PC-9 (cell line): ENCODE results near the gene SNX25. TPM values are rescaled to one million over a fixed set of nuclear protein-coding genes. Genes with fewer than 3 reads are reported as not detected.

Source experiments
- BruUV-seq: library from RNA; stranded (reverse); fragments of 400-500 nt; replicated peaks from 2 replicates; lab custom pipeline; 2021; lab: Mats Ljungman, UMichigan
- CTCF ChIA-PET: fragments of 300-600 bp; sonication (Branson Sonifier 250); formaldehyde crosslinking; loops from one replicate; lab custom pipeline; 2022; ENCODE audit warnings: antibody characterized with exemption; lab: Charles Lee
- POLR2A ChIA-PET: fragments of 300-600 bp; sonication (Branson Sonifier 250); formaldehyde crosslinking; loops from one replicate; lab custom pipeline; 2022; ENCODE audit warnings: antibody characterized with exemption; ENCODE audit not compliant: unreplicated experiment; lab: Charles Lee
- DNase-seq, 2 experiments: peaks; one replicate each; pipeline versions ENCODE4 v3.0.0 to v3.0.0-alpha.2; 2015 to 2022; ENCODE audit warnings: mixed read lengths in 1 of 2
- H2AFZ ChIP-seq: fragments of 200-600 bp; sonication (generic); 2 replicates; pipeline ENCODE4 v1.8.1; 2017; ENCODE audit warnings: antibody characterized with exemption
- H3F3A ChIP-seq: fragments of 200-600 bp; sonication (generic); 2 replicates; pipeline ENCODE4 v1.8.1; 2017; ENCODE audit warnings: antibody characterized with exemption, mild to moderate bottlenecking, low read depth; ENCODE audit not compliant: insufficient read depth
- H3K27ac ChIP-seq: fragments of 200-600 bp; sonication (generic); 2 replicates; pipeline ENCODE4 v1.6.1; 2016; ENCODE audit warnings: mixed run types
- H3K27me3 ChIP-seq: fragments of 200-600 bp; sonication (generic); 2 replicates; pipeline ENCODE4 v1.6.1; 2016; ENCODE audit warnings: low read depth, mixed run types; ENCODE audit not compliant: insufficient read depth
- H3K36me3 ChIP-seq: fragments of 200-600 bp; sonication (generic); 2 replicates; pipeline ENCODE4 v1.6.1; 2016; ENCODE audit warnings: low read depth, mixed run types
- H3K4me1 ChIP-seq: fragments of 200-600 bp; sonication (generic); replicated peaks from 2 replicates; pipeline ENCODE4 v1.6.1; 2016; ENCODE audit warnings: mixed run types; ENCODE audit not compliant: insufficient read depth
- H3K4me2 ChIP-seq: fragments of 200-600 bp; sonication (generic); 2 replicates; pipeline ENCODE4 v1.6.1; 2017; ENCODE audit warnings: mixed run types
- H3K4me3 ChIP-seq: fragments of 200-600 bp; sonication (generic); 2 replicates; pipeline ENCODE4 v1.6.1; 2016; ENCODE audit warnings: mixed run types
- H3K79me2 ChIP-seq: fragments of 200-600 bp; sonication (generic); 2 replicates; pipeline ENCODE4 v1.6.1; 2017; ENCODE audit warnings: low read depth, mixed run types
- H3K9me2 ChIP-seq: fragments of 200-600 bp; sonication (generic); 2 replicates; pipeline ENCODE4 v1.8.1; 2017; ENCODE audit warnings: mild to moderate bottlenecking; ENCODE audit not compliant: insufficient read depth
- H3K9me3 ChIP-seq: fragments of 200-600 bp; sonication (generic); 2 replicates; pipeline ENCODE4 v1.8.1; 2016; ENCODE audit warnings: low read depth; ENCODE audit not compliant: insufficient read depth
- H4K20me1 ChIP-seq: fragments of 200-600 bp; sonication (generic); 2 replicates; pipeline ENCODE4 v1.8.1; 2017; ENCODE audit not compliant: insufficient read depth
- CTCF ChIP-seq: fragments of 200-600 bp; sonication (generic); conservative IDR thresholded peaks from 2 replicates; pipeline ENCODE4 v1.6.1; 2017; ENCODE audit warnings: mixed run types, antibody characterized with exemption, mild to moderate bottlenecking, moderate library complexity
- EZH2 ChIP-seq: fragments of 200-600 bp; sonication (generic); IDR thresholded peaks from 2 replicates; pipeline ENCODE4 v1.8.0; 2017; ENCODE audit warnings: antibody characterized with exemption, low read depth
- intact Hi-C: fragments of 100-400 bp; cut with micrococcal nuclease; formaldehyde crosslinking; loops from one replicate; pipeline ENCODE4 v1.10.0; 2022; ENCODE audit not compliant: unreplicated experiment
- total RNA-seq: library from RNA; stranded (reverse); gene quantifications from 2 replicates; pipeline ENCODE4 v1.2.3, GENCODE V29; 2021

SNX25 gene
- total RNA-seq, 1 experiment from 2014 or later: 18.0 TPM

GRCh38 chr4:185364886-185365285 is 155.5 kb downstream of the SNX25 start:
- intact Hi-C loops: no loop called here
- TF ChIP-seq CTCF (no peak), EZH2 (no peak)
- Histone ChIP-seq H3F3A (no peaks in the 10 kb centered on the region), H3K9me3 (no peaks in the 10 kb centered on the region), H3K4me1 (0 out of 2 replicates have a peak, but pooled peaks cover under 1% of the 10 kb centered on the region), H3K4me2 (no peak overlapping the region), H4K20me1 (no peaks in the 10 kb centered on the region), H3K79me2 (no peaks in the 10 kb centered on the region), H3K4me3 (no peak overlapping the region), H3K9me2 (no peaks in the 10 kb centered on the region), H3K27me3 (no peaks in the 10 kb centered on the region), H3K36me3 (no peaks in the 10 kb centered on the region), H3K27ac (no peak overlapping the region), H2AFZ (no peak overlapping the region)
- no TSS peak for BruUV-seq
- CTCF ChIA-PET: no interaction called here
- no peak for DNase-seq
- POLR2A ChIA-PET: interaction anchor here (0.6 kb wide), 1 partner anchor 773 kb away, joined by 5 read pairs; no protein-coding TSS in a partner anchor

GRCh38 chr4:185369731-185370130 is 160.3 kb downstream of the SNX25 start:
- Histone ChIP-seq H4K20me1 (no peaks in the 10 kb centered on the region), H3F3A (no peaks in the 10 kb centered on the region), H3K79me2 (no peaks in the 10 kb centered on the region), H3K4me3 (no peak overlapping the region), H3K4me2 (no peak overlapping the region), H3K9me2 (no peaks in the 10 kb centered on the region), H2AFZ (no peak overlapping the region), H3K4me1 (no peaks in the 10 kb centered on the region), H3K36me3 (no peaks in the 10 kb centered on the region), H3K27me3 (no peaks in the 10 kb centered on the region), H3K9me3 (no peaks in the 10 kb centered on the region), H3K27ac (no peak overlapping the region)
- TF ChIP-seq CTCF: no peak
- no peak for TF ChIP-seq EZH2
- BruUV-seq: no TSS peak
- ChIA-PET CTCF (interaction anchor here (0.6 kb wide), 1 partner anchor 43 kb away, joined by 12 read pairs; no protein-coding TSS in a partner anchor), POLR2A (no interaction called here)
- no peak for DNase-seq
- intact Hi-C loops: no loop called here

- no TSS peak for BruUV-seq
- H3K79me2 ChIP-seq: no peaks in the 10 kb centered on the region
- DNase-seq: no peak
- intact Hi-C loops: no loop called here
- TF ChIP-seq CTCF (no peak), EZH2 (no peak)
- no peaks in the 10 kb centered on the region for H4K20me1 ChIP-seq
- POLR2A ChIA-PET: no interaction called here
- no peaks in the 10 kb centered on the region for H3K36me3 ChIP-seq
- no peaks in the 10 kb centered on the region for H3K27me3 ChIP-seq
- no peak overlapping the region for H2AFZ ChIP-seq
- no peak overlapping the region for H3K4me3 ChIP-seq
- no peaks in the 10 kb centered on the region for H3F3A ChIP-seq
- no peaks in the 10 kb centered on the region for H3K9me3 ChIP-seq
- H3K9me2 ChIP-seq: no peaks in the 10 kb centered on the region
- CTCF ChIA-PET: no interaction called here
- H3K4me1 ChIP-seq: no peaks in the 10 kb centered on the region
- no peak overlapping the region for H3K27ac ChIP-seq
- no peak overlapping the region for H3K4me2 ChIP-seq
Observed at GRCh38 chr4:185370268-185370949, 161.0 kb downstream of the SNX25 start.
